ENCODE data around the gene AMHR2. TPM values are rescaled to one million over a fixed set of nuclear protein-coding genes. Genes with fewer than 3 reads are reported as not detected.
"Not testable (repeated sequence)": the region's sequence is repeated elsewhere in the genome, so short reads cannot be mapped to it uniquely, and the experiment has no call there.

The AMHR2 gene
- 0.14 TPM in 1 of 2 replicates, not detected in the other for total RNA-seq

DNA sequence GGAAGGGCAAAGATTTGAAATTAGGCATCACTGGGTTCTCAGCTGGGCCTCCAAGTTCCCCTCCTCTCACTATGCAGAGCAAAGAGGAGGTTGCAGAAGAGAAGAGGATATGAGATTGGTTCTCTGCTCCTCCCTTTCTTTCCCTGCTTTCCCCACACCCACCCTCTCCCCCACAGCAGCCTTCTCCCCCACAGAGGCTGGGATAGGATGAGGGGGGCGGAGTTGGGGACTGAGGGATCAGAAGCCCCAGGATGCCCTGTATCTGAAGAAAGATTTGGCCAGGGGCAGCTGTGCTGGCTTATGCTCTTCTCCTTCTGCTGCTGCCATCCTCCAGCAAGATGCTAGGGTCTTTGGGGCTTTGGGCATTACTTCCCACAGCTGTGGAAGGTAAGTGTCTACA is at the start of gene AMHR2:
Gene AMHR2 (plus strand): TSS at position 259 of the 400 bp plus-strand sequence. CDS start 80 bp downstream, at position 339.
- intact Hi-C loops (cut with micrococcal nuclease) = no loop called here

DNA sequence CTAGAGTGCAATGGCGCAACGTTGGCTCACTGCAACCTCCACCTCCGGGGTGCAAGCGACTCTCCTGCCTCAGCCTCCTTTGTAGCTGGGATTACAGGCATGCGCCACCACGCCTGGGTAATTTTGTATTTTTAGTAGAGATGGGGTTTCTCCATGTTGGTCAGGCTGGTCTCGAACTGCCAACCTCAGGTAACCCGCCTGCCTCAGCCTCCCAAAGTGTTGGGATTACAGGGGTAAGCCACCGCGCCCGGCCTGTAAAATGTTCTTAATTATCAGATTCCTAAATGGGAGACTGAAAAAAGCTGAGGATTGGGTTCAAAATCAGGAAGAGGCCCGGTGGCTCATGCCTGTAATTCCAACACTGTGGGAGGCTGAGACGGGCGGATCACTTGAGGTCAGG is 49.4 kb upstream of the AMHR2 start:
- intact Hi-C loops (cut with micrococcal nuclease) = not testable (repeated sequence)

GRCh38 chr12:53376747-53377146 is 46.9 kb upstream of the AMHR2 start:
- intact Hi-C loops (cut with micrococcal nuclease) = no loop called here

GRCh38 chr12:53378222-53378621 is 45.4 kb upstream of the AMHR2 start:
- intact Hi-C loops (cut with micrococcal nuclease) = no loop called here

DNA sequence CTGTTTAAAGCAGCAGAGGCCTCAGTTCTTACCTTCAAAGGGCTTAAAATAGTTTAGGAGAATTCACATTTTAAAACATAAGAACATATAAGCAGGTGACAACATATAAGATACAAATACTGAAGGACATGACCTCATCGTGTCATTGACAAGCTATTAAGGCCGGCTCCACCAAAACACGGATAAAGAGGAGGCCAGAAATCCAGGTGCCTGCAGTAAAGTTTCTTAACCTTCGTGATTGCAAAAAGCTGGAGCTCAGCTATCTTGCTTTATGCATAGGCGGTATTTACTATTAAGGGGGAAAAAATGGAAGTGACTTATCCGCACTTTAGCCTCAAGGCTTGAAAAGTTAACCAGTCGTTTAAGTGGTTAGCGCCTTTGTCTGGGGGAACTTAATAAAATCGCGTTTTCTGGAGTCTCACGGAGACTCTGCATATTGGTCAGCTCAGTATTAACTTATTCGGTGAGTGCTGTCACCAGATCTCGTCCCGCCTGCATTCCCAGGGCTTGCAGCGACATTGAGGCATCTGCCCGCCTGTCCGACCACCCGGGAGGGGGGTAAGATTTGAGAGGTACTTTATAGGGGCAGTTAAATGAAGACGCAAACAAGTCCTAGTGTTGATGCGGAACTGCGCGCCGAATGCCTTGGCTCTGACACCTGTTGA is 44.8 kb upstream of the AMHR2 start:
- intact Hi-C loops (cut with micrococcal nuclease) = loop anchor here (1.0 kb wide), 4 partner anchors 42 to 348 kb away; partner anchors contain the start of genes AAAS and CALCOCO1

- intact Hi-C loops (cut with micrococcal nuclease) = loop anchor here (1.0 to 2.0 kb wide), 8 partner anchors 42 to 373 kb away; partner anchors contain the start of genes AAAS, CALCOCO1, EIF4B and PRR13
Measured at GRCh38 chr12:53379389-53380103, 44.1 kb upstream of the AMHR2 start.

DNA sequence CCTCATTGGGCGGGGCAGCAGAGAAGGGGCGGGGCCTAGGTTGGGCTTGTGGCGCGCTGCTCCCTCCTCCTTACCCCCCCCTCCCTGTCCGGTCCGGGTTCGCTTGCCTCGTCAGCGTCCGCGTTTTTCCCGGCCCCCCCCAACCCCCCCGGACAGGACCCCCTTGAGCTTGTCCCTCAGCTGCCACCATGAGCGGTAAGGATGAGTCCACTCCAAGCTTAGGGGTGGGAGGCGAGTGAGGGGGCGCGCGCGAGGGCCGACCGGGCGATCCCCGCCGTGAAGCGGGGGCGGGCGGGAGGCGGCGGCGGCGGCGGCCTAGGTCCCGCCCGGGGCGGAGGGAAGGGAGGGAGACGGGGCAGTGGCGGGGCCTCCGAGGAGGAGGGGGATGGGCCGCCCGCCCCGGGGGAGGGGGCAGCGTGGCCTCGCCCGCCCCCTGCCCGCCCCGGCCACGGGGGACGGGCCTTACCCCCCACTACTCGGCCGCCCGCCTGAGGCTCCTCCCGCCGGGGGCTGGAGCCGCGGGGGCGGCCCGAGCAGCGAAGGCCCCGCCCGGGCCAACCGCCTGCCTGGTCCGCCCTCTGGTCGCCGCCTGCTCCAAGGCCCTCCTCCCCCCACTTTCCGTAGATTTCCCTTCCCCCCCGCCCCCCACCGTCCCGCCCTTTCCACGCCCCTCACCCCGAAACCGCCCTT is 43.4 kb upstream of the AMHR2 start, which contains the start of gene SP1:
Gene SP1 (plus strand): TSS at position 73 of the 690 bp plus-strand sequence. CDS start 116 bp downstream, at position 189.
- intact Hi-C loops (cut with micrococcal nuclease) = loop anchor here (1.0 to 2.0 kb wide), 4 partner anchors 56 to 374 kb away; partner anchors contain the start of genes EIF4B, PRR13 and TARBP2

GRCh38 chr12:53380794-53381730 is 42.6 kb upstream of the AMHR2 start:
- intact Hi-C loops (cut with micrococcal nuclease) = loop anchor here (1.0 to 2.0 kb wide), 4 partner anchors 57 to 375 kb away; partner anchors contain the start of genes EIF4B, PRR13 and TARBP2

DNA sequence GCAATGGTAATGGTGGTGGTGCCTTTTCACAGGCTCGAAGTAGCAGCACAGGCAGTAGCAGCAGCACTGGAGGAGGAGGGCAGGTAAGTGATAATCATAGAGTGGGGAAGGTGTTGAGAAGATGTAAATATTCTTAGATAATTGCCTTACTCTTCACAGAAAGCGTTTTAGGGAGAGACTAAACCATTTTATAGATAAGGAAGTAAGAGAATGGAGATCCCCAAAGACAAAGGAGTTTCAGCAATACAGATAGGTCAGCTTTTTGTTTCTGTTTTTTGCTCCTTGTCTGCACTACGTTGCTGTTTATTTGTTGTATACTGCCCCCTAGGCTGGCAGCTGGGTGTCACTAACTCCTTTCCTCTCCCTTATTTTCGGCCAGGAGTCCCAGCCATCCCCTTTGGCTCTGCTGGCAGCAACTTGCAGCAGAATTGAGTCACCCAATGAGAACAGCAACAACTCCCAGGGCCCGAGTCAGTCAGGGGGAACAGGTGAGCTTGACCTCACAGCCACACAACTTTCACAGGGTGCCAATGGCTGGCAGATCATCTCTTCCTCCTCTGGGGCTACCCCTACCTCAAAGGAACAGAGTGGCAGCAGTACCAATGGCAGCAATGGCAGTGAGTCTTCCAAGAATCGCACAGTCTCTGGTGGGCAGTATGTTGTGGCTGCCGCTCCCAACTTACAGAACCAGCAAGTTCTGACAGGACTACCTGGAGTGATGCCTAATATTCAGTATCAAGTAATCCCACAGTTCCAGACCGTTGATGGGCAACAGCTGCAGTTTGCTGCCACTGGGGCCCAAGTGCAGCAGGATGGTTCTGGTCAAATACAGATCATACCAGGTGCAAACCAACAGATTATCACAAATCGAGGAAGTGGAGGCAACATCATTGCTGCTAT is 41.7 kb upstream of the AMHR2 start:
- intact Hi-C loops (cut with micrococcal nuclease) = loop anchor here (1.0 to 2.0 kb wide), 2 partner anchors 30 to 59 kb away; partner anchors contain the start of gene PRR13

GRCh38 chr12:53383258-53383657 is 40.4 kb upstream of the AMHR2 start:
- intact Hi-C loops (cut with micrococcal nuclease) = no loop called here

- intact Hi-C loops (cut with micrococcal nuclease) = not testable (repeated sequence)
Measured at GRCh38 chr12:53386381-53386780, 37.3 kb upstream of the AMHR2 start.

- intact Hi-C loops (cut with micrococcal nuclease) = no loop called here
Measured at GRCh38 chr12:53388932-53389331, 34.7 kb upstream of the AMHR2 start.

DNA sequence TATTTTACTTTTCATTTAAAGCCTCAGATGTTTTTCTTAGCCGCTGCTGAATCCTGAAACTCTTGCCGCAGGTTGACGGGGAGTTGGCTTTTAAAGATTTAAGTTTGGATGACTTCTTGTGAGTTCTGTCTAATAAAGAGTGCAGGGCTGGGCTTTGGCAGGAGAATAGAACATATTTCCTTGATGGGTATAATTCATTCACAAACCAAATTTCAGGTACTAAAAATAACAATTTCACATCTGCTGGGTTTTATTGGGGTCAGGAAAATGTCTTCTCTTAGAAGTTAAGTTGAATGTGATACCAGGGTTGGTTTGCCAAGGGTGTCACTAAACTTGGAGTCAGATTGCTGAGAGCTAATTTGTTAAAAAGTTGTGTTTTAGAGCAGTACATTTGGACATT is 34.0 kb upstream of the AMHR2 start:
- intact Hi-C loops (cut with micrococcal nuclease) = no loop called here

- intact Hi-C loops (cut with micrococcal nuclease) = no loop called here
Measured at GRCh38 chr12:53391724-53392123, 31.9 kb upstream of the AMHR2 start.

DNA sequence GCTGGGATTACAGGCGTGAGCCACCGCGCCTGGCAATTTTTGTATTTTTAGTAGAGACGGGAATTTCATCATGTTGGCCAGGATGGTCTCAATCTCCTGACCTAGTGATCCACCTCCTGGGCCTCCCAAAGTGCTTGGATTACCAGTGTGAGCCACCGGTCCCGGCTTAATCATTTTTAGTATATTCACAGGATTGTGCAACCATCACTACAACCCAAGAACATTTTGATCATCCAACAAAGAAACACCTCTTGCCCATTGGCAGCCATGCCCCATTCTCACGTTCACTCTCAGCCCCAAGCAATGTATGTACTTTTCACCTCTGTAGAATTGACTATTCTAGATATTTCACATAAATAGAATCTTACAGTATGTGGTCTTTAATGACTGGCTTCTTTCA is 23.8 kb upstream of the AMHR2 start:
- intact Hi-C loops (cut with micrococcal nuclease) = no loop called here

DNA sequence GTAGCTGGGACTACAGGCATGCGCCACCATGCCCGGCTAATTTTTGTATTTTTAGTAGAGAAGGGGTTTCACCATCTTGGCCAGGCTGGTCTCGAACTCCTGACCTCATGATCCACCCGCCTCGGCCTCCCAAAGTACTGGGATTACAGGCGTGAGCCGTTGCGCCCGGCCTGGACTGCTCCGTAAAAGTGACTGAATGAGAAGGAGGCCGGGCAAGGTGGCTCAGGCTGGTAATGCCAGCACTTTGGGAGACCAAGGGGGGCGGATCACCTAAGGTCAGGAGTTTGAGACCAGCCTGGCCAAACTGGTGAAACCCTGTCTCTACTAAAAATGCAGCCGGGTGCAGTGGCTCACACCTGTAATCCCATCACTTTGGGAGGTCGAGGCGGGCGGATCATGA is 21.3 kb upstream of the AMHR2 start:
- intact Hi-C loops (cut with micrococcal nuclease) = not testable (repeated sequence)

DNA sequence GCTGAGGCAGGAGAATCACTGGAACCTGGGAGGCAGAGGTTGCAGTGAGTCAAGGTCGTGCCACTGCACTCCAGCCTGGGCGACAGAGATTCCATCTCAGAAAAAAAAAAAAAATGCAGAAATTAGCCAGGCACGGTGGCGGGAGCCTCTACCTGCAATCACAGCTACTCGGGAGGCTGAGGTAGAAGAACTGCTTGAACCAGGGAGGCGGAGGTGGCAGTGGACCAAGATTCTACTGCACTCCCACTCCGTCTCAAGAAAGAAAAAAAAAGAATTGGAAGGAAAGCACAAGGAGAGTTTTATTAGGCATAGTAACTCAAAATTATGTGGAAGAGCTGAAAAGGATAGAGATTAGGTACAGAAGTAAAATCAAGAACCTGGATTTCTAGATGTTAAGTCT is 20.8 kb upstream of the AMHR2 start:
- intact Hi-C loops (cut with micrococcal nuclease) = no loop called here

DNA sequence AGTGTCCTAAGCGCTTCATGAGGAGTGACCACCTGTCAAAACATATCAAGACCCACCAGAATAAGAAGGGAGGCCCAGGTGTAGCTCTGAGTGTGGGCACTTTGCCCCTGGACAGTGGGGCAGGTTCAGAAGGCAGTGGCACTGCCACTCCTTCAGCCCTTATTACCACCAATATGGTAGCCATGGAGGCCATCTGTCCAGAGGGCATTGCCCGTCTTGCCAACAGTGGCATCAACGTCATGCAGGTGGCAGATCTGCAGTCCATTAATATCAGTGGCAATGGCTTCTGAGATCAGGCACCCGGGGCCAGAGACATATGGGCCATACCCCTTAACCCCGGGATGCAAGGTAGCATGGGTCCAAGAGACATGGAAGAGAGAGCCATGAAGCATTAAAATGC is 12.7 kb upstream of the AMHR2 start:
- intact Hi-C loops (cut with micrococcal nuclease) = no loop called here

GRCh38 chr12:53413485-53414204 is 10.0 kb upstream of the AMHR2 start:
- intact Hi-C loops (cut with micrococcal nuclease) = no loop called here

Measured in T-helper 2 cell treated with Interferon-gamma antibody and Interleukin-4, amounts not matched to agents 100 ng/mL and 5 ng/mL, for 36 hours (primary cell).